COLO668 (cell line): ENCODE results near the gene TOMM6.
"Not testable (repeated sequence)": the region's sequence is repeated elsewhere in the genome, so short reads cannot be mapped to it uniquely, and the experiment has no call there.

Experiments
- DNase-seq: peaks from one replicate; lab custom pipeline; 2025; ENCODE audit not compliant: unreplicated experiment; lab: John Stamatoyannopoulos, UW

The TOMM6 gene

GRCh38 chr6:41783106-41783780 is 4.3 kb upstream of the TOMM6 start:
- DNase-seq = no peak

GRCh38 chr6:41784581-41785171 is 2.8 kb upstream of the TOMM6 start:
- DNase-seq = no peak

- no peak for DNase-seq
These were observed 2.2 kb upstream of the TOMM6 start for GRCh38 chr6:41785254-41785653.

GRCh38 chr6:41785689-41786450 is 1.6 kb upstream of the TOMM6 start:
- peak; percentile 8 for DNase-seq

- peak; percentile 85 for DNase-seq
These were observed 859 bp upstream of the TOMM6 start for GRCh38 chr6:41786451-41787218.

DNA sequence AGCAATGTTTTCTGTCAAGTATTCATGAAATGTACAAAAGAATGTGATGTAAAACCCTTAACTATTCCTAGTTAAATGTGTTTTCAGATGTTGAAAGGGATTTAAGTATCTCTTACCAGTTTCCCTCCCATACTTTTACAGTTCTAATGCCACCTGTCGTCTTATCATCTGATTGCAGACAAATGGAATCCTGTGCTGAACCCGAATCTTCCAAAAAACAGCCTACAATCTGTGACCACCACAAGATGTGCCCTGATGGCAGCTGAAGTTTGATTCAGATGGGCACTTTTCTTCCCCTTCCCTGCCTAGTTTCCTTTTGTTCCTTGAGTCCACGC is 1.9 kb downstream of the TOMM6 start:
- no peak for DNase-seq

- no peak for DNase-seq
These were observed 2.6 kb downstream of the TOMM6 start for GRCh38 chr6:41790045-41790444.

- DNase-seq = no peak
These were observed 3.8 kb downstream of the TOMM6 start for GRCh38 chr6:41791305-41791704.

- no peak for DNase-seq
These were observed 4.5 kb downstream of the TOMM6 start for GRCh38 chr6:41791984-41792383.

- no peak for DNase-seq
These were observed 9.0 kb downstream of the TOMM6 start for GRCh38 chr6:41796474-41796873.

- no peak for DNase-seq
These were observed 11.5 kb downstream of the TOMM6 start for GRCh38 chr6:41798901-41799558.

- DNase-seq = no peak
These were observed 12.0 kb downstream of the TOMM6 start for GRCh38 chr6:41799559-41799911.

DNA sequence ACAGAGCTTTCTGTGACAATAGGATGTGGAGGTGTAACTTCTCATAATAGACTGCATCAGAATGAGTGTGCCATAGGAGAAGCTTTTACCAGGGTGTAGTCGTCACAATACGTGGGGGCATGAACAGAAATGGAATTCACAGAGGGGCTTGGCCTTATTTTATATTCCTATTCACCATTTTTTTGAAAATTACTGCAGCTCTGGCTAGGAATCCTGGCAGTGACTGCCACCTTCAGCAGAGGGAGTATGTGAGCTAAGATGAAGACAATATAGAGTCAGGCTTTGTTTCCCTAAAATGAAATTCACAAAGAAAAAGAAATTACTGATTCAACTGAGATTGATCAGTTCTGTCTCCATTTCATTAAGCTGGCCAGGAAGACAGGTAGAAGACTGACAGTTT is 13.9 kb downstream of the TOMM6 start:
- DNase-seq = no peak

- DNase-seq = no peak
These were observed 18.6 kb downstream of the TOMM6 start for GRCh38 chr6:41805830-41806774.

- DNase-seq = no peak
These were observed 23.6 kb downstream of the TOMM6 start for GRCh38 chr6:41811095-41811494.

DNA sequence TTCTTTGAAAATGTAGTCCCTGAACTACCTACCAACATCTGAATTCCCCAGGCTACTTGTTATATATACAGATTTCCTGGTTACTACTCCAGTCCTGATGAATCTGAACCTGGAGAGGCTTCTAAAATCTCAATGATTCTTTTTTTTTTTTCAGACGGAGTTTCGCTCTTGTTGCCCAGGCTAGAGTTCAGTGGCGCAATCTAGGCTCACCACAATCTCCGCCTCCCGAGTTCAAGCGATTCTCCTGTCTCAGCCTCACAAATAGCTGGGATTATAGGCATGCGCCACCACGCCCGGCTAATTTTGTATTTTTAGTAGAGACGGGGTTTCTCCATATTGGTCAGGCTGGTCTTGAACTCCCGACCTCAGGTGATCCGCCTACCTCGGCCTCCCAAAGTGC is 24.5 kb downstream of the TOMM6 start:
- not testable (repeated sequence) for DNase-seq

DNA sequence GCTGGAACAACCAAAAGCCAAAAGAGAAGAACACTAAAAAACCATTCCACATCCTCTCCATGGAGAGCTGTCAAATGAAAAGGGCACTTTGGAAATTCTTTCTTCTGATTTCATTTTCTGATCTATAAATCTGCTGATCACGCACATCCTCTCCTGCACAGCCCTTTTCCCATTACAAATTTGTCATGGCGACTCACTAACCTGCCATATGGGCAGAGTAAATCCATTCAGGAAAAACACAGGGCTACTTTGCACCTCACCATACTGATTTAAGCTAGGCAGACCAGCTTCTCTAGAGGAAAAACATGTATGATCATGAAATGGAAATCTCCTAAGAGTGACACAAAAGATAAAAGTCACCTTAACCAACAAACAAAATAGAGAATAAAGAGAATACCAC is 26.0 kb downstream of the TOMM6 start:
- DNase-seq = no peak

DNA sequence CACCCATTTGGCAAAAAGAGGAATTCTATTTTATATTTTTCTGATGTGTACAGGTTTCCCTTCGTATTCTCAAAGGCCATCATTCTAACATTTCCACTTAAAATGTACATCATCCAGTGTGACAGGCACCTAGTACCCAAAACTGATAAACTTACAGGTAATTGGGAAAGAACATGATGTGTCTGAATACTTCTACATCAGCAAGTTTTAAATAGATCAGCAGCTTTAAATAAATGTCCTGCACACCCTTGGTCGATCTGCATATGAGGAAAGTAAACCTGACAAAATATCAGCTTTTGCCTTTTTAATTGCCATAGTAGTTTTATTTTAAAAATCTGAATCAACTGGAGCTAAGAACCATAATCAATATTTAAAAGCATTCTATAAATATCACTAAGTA is 26.5 kb downstream of the TOMM6 start:
- no peak for DNase-seq

DNA sequence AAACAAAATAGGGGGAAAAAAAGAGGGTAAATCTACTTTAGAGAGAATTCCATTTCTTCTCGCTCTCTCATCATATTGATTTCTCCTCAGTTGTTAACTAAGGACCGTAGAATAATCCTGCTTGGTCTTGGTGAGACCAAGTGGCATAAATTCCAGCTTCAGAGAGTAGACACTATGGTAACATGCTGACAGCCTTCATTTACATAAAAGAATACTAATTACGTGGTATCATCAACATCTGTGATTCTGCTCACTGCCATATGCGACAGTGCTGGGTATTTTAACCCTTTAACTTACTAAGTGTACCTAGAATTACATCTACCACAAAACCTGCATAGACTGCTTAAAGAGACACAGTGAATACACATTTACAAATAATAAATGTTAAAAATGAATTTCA is 27.1 kb downstream of the TOMM6 start:
- no peak for DNase-seq

DNA sequence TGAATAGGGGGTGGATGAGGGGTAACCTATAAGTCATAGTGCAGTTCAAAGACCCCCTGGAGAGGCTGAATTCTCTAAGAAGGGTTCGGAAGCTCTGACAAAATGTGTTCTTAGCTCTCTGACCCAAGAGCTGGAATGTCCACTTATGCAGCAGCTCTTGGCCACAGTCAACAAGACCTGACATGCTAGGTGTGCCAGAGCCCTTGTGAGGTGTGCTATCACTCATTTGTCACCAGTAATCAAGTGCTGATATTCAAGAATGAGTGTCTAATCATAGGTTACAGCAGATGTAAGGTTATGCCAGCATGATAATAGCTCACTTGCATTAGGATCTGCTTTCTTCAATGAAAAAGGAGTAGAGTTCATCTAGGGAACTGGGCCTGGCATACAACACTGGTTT is 28.1 kb downstream of the TOMM6 start:
- DNase-seq = no peak
